T-helper 2 cell treated with Interferon-gamma antibody and Interleukin-4, amounts not matched to agents 5 μg/mL and 100 μg/mL, for 36 hours (primary cell): ENCODE data around the gene PTGDR.

Source experiments
- DNase-seq: peaks from one replicate; pipeline ENCODE4 v3.0.0; 2021; ENCODE audit warnings: low spot score
- H3K27ac Mint-ChIP-seq: one replicate; pipeline ENCODE4 v1.8.0; 2021; ENCODE audit warnings: mild to moderate bottlenecking, mixed read lengths
- H3K27me3 Mint-ChIP-seq: one replicate; pipeline ENCODE4 v1.8.0; 2021; ENCODE audit warnings: low read depth, mixed read lengths
- H3K36me3 Mint-ChIP-seq: one replicate; pipeline ENCODE4 v1.8.0; 2021; ENCODE audit warnings: low read depth, mixed read lengths
- H3K4me1 Mint-ChIP-seq: one replicate; pipeline ENCODE4 v1.8.0; 2021; ENCODE audit warnings: low read depth, mixed read lengths
- H3K4me3 Mint-ChIP-seq: one replicate; pipeline ENCODE4 v1.8.0; 2022; ENCODE audit warnings: mild to moderate bottlenecking, moderate library complexity, mixed read lengths
- H3K9me3 Mint-ChIP-seq: one replicate; pipeline ENCODE4 v1.8.0; 2021; ENCODE audit warnings: mixed read lengths

Gene PTGDR

GRCh38 chr14:52272375-52272774 is 4.9 kb downstream of the PTGDR start:
- H3K27ac Mint-ChIP-seq = no peak overlapping the region
- peaks cover 33% of the 10 kb centered on the region for H3K4me1 Mint-ChIP-seq
- H3K4me3 Mint-ChIP-seq = no peak overlapping the region
- DNase-seq = no peak
- H3K36me3 Mint-ChIP-seq = peaks cover 10% of the 10 kb centered on the region
- no peaks in the 10 kb centered on the region for H3K9me3 Mint-ChIP-seq
- peaks cover 62% of the 10 kb centered on the region for H3K27me3 Mint-ChIP-seq

GRCh38 chr14:52275372-52275771 is 7.9 kb downstream of the PTGDR start:
- peaks cover 37% of the 10 kb centered on the region for H3K27me3 Mint-ChIP-seq
- H3K36me3 Mint-ChIP-seq = peaks cover 6% of the 10 kb centered on the region
- no peak overlapping the region for H3K27ac Mint-ChIP-seq
- peaks cover 33% of the 10 kb centered on the region for H3K4me1 Mint-ChIP-seq
- DNase-seq = no peak
- H3K4me3 Mint-ChIP-seq = no peak overlapping the region
- peaks cover 9% of the 10 kb centered on the region for H3K9me3 Mint-ChIP-seq

- no peak for DNase-seq
- H3K27ac Mint-ChIP-seq = no peak overlapping the region
- H3K36me3 Mint-ChIP-seq = peaks cover 9% of the 10 kb centered on the region
- peaks cover 15% of the 10 kb centered on the region for H3K9me3 Mint-ChIP-seq
- peaks cover 18% of the 10 kb centered on the region for H3K27me3 Mint-ChIP-seq
- no peak overlapping the region for H3K4me3 Mint-ChIP-seq
- H3K4me1 Mint-ChIP-seq = peaks cover 47% of the 10 kb centered on the region
Measured at GRCh38 chr14:52277552-52277951, 10.1 kb downstream of the PTGDR start.

- DNase-seq = no peak
- Mint-ChIP-seq H3K36me3 (peaks cover 15% of the 10 kb centered on the region), H3K27ac (peak overlapping the region; percentile 5), H3K9me3 (peaks cover 18% of the 10 kb centered on the region), H3K27me3 (peaks cover 7% of the 10 kb centered on the region), H3K4me3 (peak overlapping the region; percentile 54), H3K4me1 (peaks cover 48% of the 10 kb centered on the region)
Measured at GRCh38 chr14:52279408-52279807, 11.9 kb downstream of the PTGDR start.

- no peak overlapping the region for H3K27ac Mint-ChIP-seq
- no peak for DNase-seq
- H3K4me3 Mint-ChIP-seq = no peak overlapping the region
- no peaks in the 10 kb centered on the region for H3K27me3 Mint-ChIP-seq
- peaks cover 64% of the 10 kb centered on the region for H3K4me1 Mint-ChIP-seq
- H3K9me3 Mint-ChIP-seq = peaks cover 22% of the 10 kb centered on the region
- peaks cover 16% of the 10 kb centered on the region for H3K36me3 Mint-ChIP-seq
Measured at GRCh38 chr14:52283099-52283498, 15.6 kb downstream of the PTGDR start.

GRCh38 chr14:52286661-52287649 is 19.5 kb downstream of the PTGDR start:
- H3K4me1 Mint-ChIP-seq = peaks cover 43% of the 10 kb centered on the region
- H3K4me3 Mint-ChIP-seq = peak overlapping the region; percentile 74

GRCh38 chr14:52296378-52296777 is 28.9 kb downstream of the PTGDR start:
- Mint-ChIP-seq H3K9me3 (no peaks in the 10 kb centered on the region), H3K27me3 (peaks cover 13% of the 10 kb centered on the region), H3K4me1 (peaks cover 20% of the 10 kb centered on the region), H3K4me3 (no peak overlapping the region), H3K27ac (no peak overlapping the region), H3K36me3 (peaks cover 9% of the 10 kb centered on the region)
- no peak for DNase-seq

More at GRCh38 chr14:52286661-52287649, 19.5 kb downstream of the PTGDR start:
- H3K9me3 Mint-ChIP-seq = peaks cover 16% of the 10 kb centered on the region
- peaks cover 12% of the 10 kb centered on the region for H3K27me3 Mint-ChIP-seq
- peak overlapping the region; percentile 87 for H3K27ac Mint-ChIP-seq
- peaks cover 19% of the 10 kb centered on the region for H3K36me3 Mint-ChIP-seq
- no peak for DNase-seq

GRCh38 chr14:52298795-52299194 is 31.3 kb downstream of the PTGDR start:
- no peak for DNase-seq
- H3K27me3 Mint-ChIP-seq = peaks cover 4% of the 10 kb centered on the region
- H3K9me3 Mint-ChIP-seq = no peaks in the 10 kb centered on the region
- peaks cover 23% of the 10 kb centered on the region for H3K36me3 Mint-ChIP-seq
- no peak overlapping the region for H3K4me3 Mint-ChIP-seq
- no peak overlapping the region for H3K27ac Mint-ChIP-seq
- peaks cover 36% of the 10 kb centered on the region for H3K4me1 Mint-ChIP-seq

GRCh38 chr14:52299692-52300278 is 32.3 kb downstream of the PTGDR start:
- Mint-ChIP-seq H3K4me1 (peaks cover 41% of the 10 kb centered on the region), H3K4me3 (no peak overlapping the region), H3K36me3 (peaks cover 31% of the 10 kb centered on the region), H3K9me3 (no peaks in the 10 kb centered on the region), H3K27ac (no peak overlapping the region), H3K27me3 (peaks cover 3% of the 10 kb centered on the region)
- no peak for DNase-seq

- H3K27me3 Mint-ChIP-seq = peaks cover 3% of the 10 kb centered on the region
- H3K27ac Mint-ChIP-seq = no peak overlapping the region
- no peak for DNase-seq
- no peaks in the 10 kb centered on the region for H3K9me3 Mint-ChIP-seq
- H3K4me3 Mint-ChIP-seq = no peak overlapping the region
- H3K36me3 Mint-ChIP-seq = peaks cover 41% of the 10 kb centered on the region
- peaks cover 52% of the 10 kb centered on the region for H3K4me1 Mint-ChIP-seq
Measured at GRCh38 chr14:52303236-52303635, 35.7 kb downstream of the PTGDR start.

- Mint-ChIP-seq H3K27ac (no peak overlapping the region), H3K27me3 (peaks cover 3% of the 10 kb centered on the region), H3K9me3 (no peaks in the 10 kb centered on the region), H3K4me3 (no peak overlapping the region), H3K4me1 (peaks cover 49% of the 10 kb centered on the region), H3K36me3 (peaks cover 47% of the 10 kb centered on the region)
- DNase-seq = no peak
Measured at GRCh38 chr14:52304248-52304904, 36.9 kb downstream of the PTGDR start.

- Mint-ChIP-seq H3K27me3 (peaks cover 3% of the 10 kb centered on the region), H3K36me3 (peaks cover 51% of the 10 kb centered on the region), H3K9me3 (no peaks in the 10 kb centered on the region), H3K27ac (no peak overlapping the region), H3K4me1 (peaks cover 55% of the 10 kb centered on the region), H3K4me3 (no peak overlapping the region)
- DNase-seq = no peak
Measured at GRCh38 chr14:52305014-52305413, 37.5 kb downstream of the PTGDR start.

GRCh38 chr14:52307376-52307775 is 39.9 kb downstream of the PTGDR start:
- Mint-ChIP-seq H3K4me1 (peaks cover 58% of the 10 kb centered on the region), H3K27me3 (peaks cover 3% of the 10 kb centered on the region), H3K27ac (no peak overlapping the region), H3K36me3 (peaks cover 64% of the 10 kb centered on the region), H3K4me3 (no peak overlapping the region), H3K9me3 (no peaks in the 10 kb centered on the region)
- no peak for DNase-seq

- H3K27me3 Mint-ChIP-seq = peaks cover 3% of the 10 kb centered on the region
- no peaks in the 10 kb centered on the region for H3K9me3 Mint-ChIP-seq
- H3K27ac Mint-ChIP-seq = no peak overlapping the region
- peaks cover 58% of the 10 kb centered on the region for H3K4me1 Mint-ChIP-seq
- peaks cover 64% of the 10 kb centered on the region for H3K36me3 Mint-ChIP-seq
- no peak overlapping the region for H3K4me3 Mint-ChIP-seq
- no peak for DNase-seq
Measured at GRCh38 chr14:52307905-52308304, 40.4 kb downstream of the PTGDR start.
